Measurements from ENCODE around the gene CGB1.
"Not testable (repeated sequence)": the region's sequence is repeated elsewhere in the genome, so short reads cannot be mapped to it uniquely, and the experiment has no call there.

Gene CGB1

GRCh38 chr19:49059053-49059452, 22.4 kb upstream of the CGB1 start:
- DNase-seq (ENCODE audit: low spot score): peak; percentile 19
- TF ChIP-seq, protein P1, sequence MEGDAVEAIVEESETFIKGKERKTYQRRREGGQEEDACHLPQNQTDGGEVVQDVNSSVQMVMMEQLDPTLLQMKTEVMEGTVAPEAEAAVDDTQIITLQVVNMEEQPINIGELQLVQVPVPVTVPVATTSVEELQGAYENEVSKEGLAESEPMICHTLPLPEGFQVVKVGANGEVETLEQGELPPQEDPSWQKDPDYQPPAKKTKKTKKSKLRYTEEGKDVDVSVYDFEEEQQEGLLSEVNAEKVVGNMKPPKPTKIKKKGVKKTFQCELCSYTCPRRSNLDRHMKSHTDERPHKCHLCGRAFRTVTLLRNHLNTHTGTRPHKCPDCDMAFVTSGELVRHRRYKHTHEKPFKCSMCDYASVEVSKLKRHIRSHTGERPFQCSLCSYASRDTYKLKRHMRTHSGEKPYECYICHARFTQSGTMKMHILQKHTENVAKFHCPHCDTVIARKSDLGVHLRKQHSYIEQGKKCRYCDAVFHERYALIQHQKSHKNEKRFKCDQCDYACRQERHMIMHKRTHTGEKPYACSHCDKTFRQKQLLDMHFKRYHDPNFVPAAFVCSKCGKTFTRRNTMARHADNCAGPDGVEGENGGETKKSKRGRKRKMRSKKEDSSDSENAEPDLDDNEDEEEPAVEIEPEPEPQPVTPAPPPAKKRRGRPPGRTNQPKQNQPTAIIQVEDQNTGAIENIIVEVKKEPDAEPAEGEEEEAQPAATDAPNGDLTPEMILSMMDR (IDR thresholded peaks at IDR 0.05; ENCODE audit: extremely low read depth, insufficient read depth, missing control alignments): no peak
- in situ Hi-C loops (cut with MboI; ENCODE audit: low pct_unique_long_range_greater_than_20kb, low sequenced_read_pairs, unreplicated experiment): no loop called here

DNA sequence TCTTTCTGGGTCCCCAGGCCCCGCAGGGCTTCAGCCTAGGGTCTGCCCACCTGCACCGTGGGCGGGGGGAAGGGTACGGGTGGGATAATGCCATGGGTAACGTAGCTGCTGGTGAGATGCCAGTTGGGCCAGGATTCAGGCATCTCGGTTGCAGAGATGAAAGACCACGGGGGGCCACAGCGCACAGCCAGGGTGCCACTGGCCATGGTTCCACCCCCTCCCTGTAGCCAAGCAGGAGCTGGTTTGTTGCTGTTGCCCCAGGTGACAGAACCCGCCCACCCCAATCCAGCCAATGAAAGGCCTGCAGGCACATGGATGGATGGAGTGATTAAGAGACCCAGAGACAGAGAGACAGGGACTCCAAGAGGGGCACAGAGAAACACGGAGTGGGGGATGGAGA, 21.9 kb upstream of the CGB1 start:
- in situ Hi-C loops (cut with MboI; ENCODE audit: low pct_unique_long_range_greater_than_20kb, low sequenced_read_pairs, unreplicated experiment): no loop called here
- TF ChIP-seq, protein P1 (IDR thresholded peaks at IDR 0.05; ENCODE audit: extremely low read depth, insufficient read depth, missing control alignments): no peak

GRCh38 chr19:49057636-49058234, 21.0 kb upstream of the CGB1 start, which contains the start of gene CGB7:
CGB7 (minus strand) TSS chr19:49057749; CDS start chr19:49055375, 2,374 bp downstream.
- TF ChIP-seq, protein P1 (IDR thresholded peaks at IDR 0.05; ENCODE audit: extremely low read depth, insufficient read depth, missing control alignments): no peak
- in situ Hi-C loops (cut with MboI; ENCODE audit: low pct_unique_long_range_greater_than_20kb, low sequenced_read_pairs, unreplicated experiment): no loop called here
- DNase-seq (ENCODE audit: low spot score): no peak

More for the DNA sequence above, 21.9 kb upstream of the CGB1 start:
- peak; percentile 68 for DNase-seq (ENCODE audit: low spot score)

DNA sequence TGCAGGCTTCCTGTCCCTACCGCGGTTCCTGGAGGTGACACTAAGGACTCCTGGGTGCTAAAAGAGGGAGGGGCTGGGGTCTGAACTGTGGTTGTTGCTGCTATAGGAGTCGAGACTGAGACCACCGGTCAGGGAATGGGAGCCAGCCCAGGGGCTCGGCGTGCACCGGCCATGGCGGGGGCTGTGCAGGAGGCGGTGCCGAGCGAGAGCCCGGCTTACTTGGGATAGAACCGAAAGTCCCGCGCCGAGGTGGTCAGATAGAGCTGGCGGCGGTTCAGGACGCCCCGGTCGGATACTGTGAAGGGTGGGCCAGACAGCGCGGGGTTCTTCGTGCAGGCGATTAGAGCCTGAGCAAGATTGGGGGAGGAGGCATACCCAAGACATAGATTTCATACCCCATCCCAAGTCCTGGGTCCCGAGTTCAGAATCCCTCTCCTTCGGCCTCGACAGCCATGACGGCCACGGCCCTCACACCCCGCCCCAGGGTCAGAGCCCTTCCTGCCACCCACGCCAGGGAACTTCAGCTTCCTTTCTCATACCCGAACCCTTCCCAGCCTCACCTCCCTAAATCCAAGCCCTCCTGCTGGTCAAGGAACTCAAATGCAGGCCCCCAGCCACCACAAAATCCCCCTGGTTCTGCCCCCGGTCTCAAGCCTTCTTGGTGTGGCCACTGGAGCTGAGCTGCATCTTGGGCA, 20.4 kb upstream of the CGB1 start:
- in situ Hi-C loops (cut with MboI; ENCODE audit: low pct_unique_long_range_greater_than_20kb, low sequenced_read_pairs, unreplicated experiment): not testable (repeated sequence)

DNA sequence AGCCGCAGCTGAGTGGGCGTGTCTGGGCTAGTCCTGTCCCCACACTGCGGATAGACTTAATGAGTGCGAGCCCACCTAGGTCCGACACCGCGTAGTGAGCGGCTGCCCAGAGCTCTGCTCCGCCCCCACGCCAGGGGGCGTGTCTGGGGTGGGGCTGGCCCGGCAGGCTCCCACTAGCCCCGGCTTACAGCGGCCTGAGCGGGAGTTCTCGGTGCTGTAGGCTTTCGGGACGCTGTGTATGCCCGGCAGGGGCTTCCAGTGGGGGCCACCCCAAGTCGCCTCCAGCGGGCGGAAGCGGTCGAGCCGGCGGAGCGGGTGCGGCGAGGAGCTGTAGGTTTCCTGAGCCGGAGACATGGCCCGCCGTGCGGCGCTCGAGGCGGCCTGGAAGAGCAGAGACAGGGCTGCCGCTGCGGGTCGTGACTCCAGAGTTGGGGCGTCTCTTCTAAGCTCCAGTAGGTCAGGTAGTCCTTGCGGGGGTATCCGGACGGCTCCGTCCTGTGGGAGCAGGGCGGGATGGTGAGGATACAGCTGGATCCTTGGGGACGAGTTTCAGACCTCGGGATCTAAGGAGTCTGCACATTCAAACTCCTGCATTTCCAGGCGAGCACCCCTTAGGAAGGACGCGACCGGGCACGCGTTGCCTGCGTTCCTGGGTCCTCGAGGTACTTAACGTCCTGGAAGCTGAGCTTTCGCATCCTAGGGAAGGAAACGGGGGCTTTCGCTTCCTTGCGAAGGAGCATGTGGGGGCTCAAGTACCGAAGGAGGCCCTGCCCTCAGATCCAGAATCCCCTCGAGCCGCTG, 19.6 kb upstream of the CGB1 start:
- peak; percentile 90 for DNase-seq (ENCODE audit: low spot score)
- in situ Hi-C loops (cut with MboI; ENCODE audit: low pct_unique_long_range_greater_than_20kb, low sequenced_read_pairs, unreplicated experiment): no loop called here
- TF ChIP-seq, protein P1 (IDR thresholded peaks at IDR 0.05; ENCODE audit: extremely low read depth, insufficient read depth, missing control alignments): peak; percentile 14

More for the DNA sequence above, 20.4 kb upstream of the CGB1 start:
- DNase-seq (ENCODE audit: low spot score): not testable (repeated sequence)

GRCh38 chr19:49050376-49051033, 13.8 kb upstream of the CGB1 start:
- in situ Hi-C loops (cut with MboI; ENCODE audit: low pct_unique_long_range_greater_than_20kb, low sequenced_read_pairs, unreplicated experiment); DNase-seq (ENCODE audit: low spot score): not testable (repeated sequence)

GRCh38 chr19:49049834-49050233, 13.1 kb upstream of the CGB1 start:
- in situ Hi-C loops (cut with MboI; ENCODE audit: low pct_unique_long_range_greater_than_20kb, low sequenced_read_pairs, unreplicated experiment); DNase-seq (ENCODE audit: low spot score): not testable (repeated sequence)

- in situ Hi-C loops (cut with MboI; ENCODE audit: low pct_unique_long_range_greater_than_20kb, low sequenced_read_pairs, unreplicated experiment); DNase-seq (ENCODE audit: low spot score): not testable (repeated sequence)
Observed at GRCh38 chr19:49049011-49049410, 12.3 kb upstream of the CGB1 start, which contains the start of gene CGB8. CGB8 (minus strand) TSS chr19:49049111; CDS start chr19:49048739, 372 bp downstream.

- in situ Hi-C loops (cut with MboI; ENCODE audit: low pct_unique_long_range_greater_than_20kb, low sequenced_read_pairs, unreplicated experiment); DNase-seq (ENCODE audit: low spot score): not testable (repeated sequence)
Observed at GRCh38 chr19:49043548-49043947, 6.9 kb upstream of the CGB1 start, which contains the start of gene CGB5. CGB5 (plus strand) TSS chr19:49043848; CDS start chr19:49044210, 362 bp downstream.

DNA sequence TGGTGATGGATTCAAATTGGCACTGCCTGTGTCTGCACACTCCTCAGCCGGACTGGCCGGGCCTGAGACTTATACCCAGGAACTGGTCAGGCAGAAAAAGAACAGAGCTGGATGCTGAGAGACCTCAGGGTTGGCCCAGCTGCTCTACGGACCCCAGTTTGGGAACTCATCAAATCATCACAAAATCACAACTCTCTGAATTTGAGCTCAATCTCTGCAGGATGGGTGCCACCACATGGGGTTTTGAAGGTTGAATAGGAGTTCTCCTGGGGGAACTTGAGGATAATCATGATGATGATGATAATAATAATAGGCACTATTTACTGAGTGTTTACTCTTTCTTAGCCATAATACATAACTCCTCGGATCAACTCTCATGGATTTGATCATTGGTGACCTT, 6.0 kb upstream of the CGB1 start:
- in situ Hi-C loops (cut with MboI; ENCODE audit: low pct_unique_long_range_greater_than_20kb, low sequenced_read_pairs, unreplicated experiment); DNase-seq (ENCODE audit: low spot score): not testable (repeated sequence)
